Lung (tissue), 12 donors: Measurements from ENCODE around the gene PRMT7. TPM values are rescaled to one million over a fixed set of nuclear protein-coding genes. Genes with fewer than 3 reads are reported as not detected.

ENCODE experiments used
- ATAC-seq: fragments of 200-7000 bp; cut with Tn5 transposase; one replicate; pipeline ENCODE4 v1.9.1; 2020; ENCODE audit warnings: moderate number of reproducible peaks; ENCODE audit not compliant: insufficient read depth, low FRiP score
- DNase-seq, 3 donors: peaks; one replicate each; pipeline ENCODE4 v3.0.0-alpha.2; 2013 to 2017
- H3K27ac ChIP-seq, 2 donors: one replicate each; pipeline ENCODE4 v1.5.1; 2013; ENCODE audit warnings: mild to moderate bottlenecking in 2 of 2, moderate library complexity in 2 of 2, control low read depth in 1 of 2, inconsistent platforms in 1 of 2, low read depth in 1 of 2, low read length in 1 of 2
- H3K27me3 ChIP-seq, 3 donors: one replicate each; pipeline ENCODE4 v1.5.1; 2013; ENCODE audit warnings: low read length in 2 of 3; ENCODE audit not compliant: control insufficient read depth in 3 of 3, insufficient read depth in 3 of 3
- H3K36me3 ChIP-seq, 4 donors: one replicate each; pipeline ENCODE4 v1.5.1; 2013; ENCODE audit warnings: low read length in 4 of 4, mild to moderate bottlenecking in 1 of 4, moderate library complexity in 1 of 4; ENCODE audit not compliant: control insufficient read depth in 4 of 4, insufficient read depth in 4 of 4
- H3K4me1 ChIP-seq, 5 donors: one replicate each; pipeline ENCODE4 v1.5.1; 2013; ENCODE audit warnings: low read length in 5 of 5, mild to moderate bottlenecking in 2 of 5, moderate library complexity in 1 of 5; ENCODE audit not compliant: control insufficient read depth in 5 of 5, insufficient read depth in 5 of 5
- H3K4me3 ChIP-seq: one replicate; pipeline ENCODE4 v1.5.1; 2013; ENCODE audit warnings: mild to moderate bottlenecking, control low read depth, moderate library complexity
- H3K9ac ChIP-seq, 2 donors: one replicate each; pipeline ENCODE4 v1.5.1; 2013; ENCODE audit warnings: low read length in 2 of 2, control low read depth in 1 of 2; ENCODE audit not compliant: insufficient read depth in 1 of 2
- H3K9me3 ChIP-seq, 4 donors: one replicate each; pipeline ENCODE4 v1.5.1; 2013; ENCODE audit warnings: low read length in 3 of 4, mild to moderate bottlenecking in 1 of 4, moderate library complexity in 1 of 4; ENCODE audit not compliant: control insufficient read depth in 4 of 4, insufficient read depth in 3 of 4
- CTCF ChIP-seq: IDR thresholded peaks from 2 replicates; pipeline ENCODE4 v1.5.1; 2012; ENCODE audit warnings: mild to moderate bottlenecking; ENCODE audit errors: control extremely low read depth, extremely low read depth
- WGBS, 2 donors: extraction: QIAGEN DNeasy Blood & Tissue Kit; methylation state at CpG; one replicate each; pipeline ENCODE4 v1.1.7; 2013; 5-methylcytosine and 5-hydroxymethylcytosine counted together
- polyA plus RNA-seq, 2 donors: library from polyadenylated mRNA; stranded (reverse); fragments of 200-250 nt; gene quantifications; one replicate each; pipeline ENCODE4 v1.2.1, GENCODE V29; 2013
- total RNA-seq, 2 donors: library from RNA; depleted of rRNA in 1 of 2; stranded (reverse); fragments of >200 nt in 1 of 2; gene quantifications; one replicate each; pipeline ENCODE4 v1.2.1, GENCODE V29; 2014 to 2021
- donor health status: control.
- donor health status: control.
- donor health status: Bipolar disorder and iron deficiency.
- donor health status: healthy.
- donor health status: DM: yes; HTN: yes; CAD: no.

Gene PRMT7
- total and polyA plus RNA-seq, 4 donors: 20.3 to 55.5 (median 38.4) TPM

DNA sequence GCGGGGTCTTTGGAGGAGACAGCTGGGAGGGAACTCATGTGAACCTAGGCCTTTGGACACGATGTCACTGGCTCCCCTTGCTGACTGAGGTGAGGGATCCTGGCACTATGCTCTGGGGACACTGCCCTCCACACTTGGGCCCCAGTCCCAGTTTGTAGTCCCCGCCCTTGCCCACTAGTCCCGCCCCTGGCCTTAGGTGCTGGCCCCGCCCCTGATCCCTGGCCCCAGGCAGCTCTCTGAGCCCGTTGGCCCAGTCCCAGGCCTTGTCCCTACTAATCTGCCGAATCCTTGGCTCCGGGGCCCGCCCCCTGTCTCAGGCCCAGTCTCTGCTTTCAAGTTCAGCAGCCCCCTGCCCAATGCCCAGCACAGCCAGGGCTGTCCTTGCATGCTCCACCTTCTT lies 76.5 kb downstream of the PRMT7 start:
- no peak for TF ChIP-seq CTCF
- DNase-seq: no peak

GRCh38 chr16:68388124-68388523 lies 77.3 kb downstream of the PRMT7 start:
- H3K4me1 ChIP-seq: no peaks in the 10 kb centered on the region
- 86 to 92% methylated on average over 3 of the region's 3 CpGs for WGBS, 2 donors
- DNase-seq: no peak
- no peak overlapping the region for H3K9ac ChIP-seq
- H3K27ac ChIP-seq: no peak overlapping the region
- no peak for TF ChIP-seq CTCF
- H3K4me3 ChIP-seq: no peak overlapping the region
- no peaks in the 10 kb centered on the region for H3K27me3 ChIP-seq
- no peak for ATAC-seq
- no peaks in the 10 kb centered on the region for H3K9me3 ChIP-seq
- no peaks in the 10 kb centered on the region for H3K36me3 ChIP-seq

More for the DNA sequence above, 76.5 kb downstream of the PRMT7 start:
- ATAC-seq: no peak
- Histone ChIP-seq H3K9ac (no peak overlapping the region), H3K27me3 (no peaks in the 10 kb centered on the region), H3K4me1 (no peaks in the 10 kb centered on the region), H3K27ac (no peak overlapping the region), H3K9me3 (no peaks in the 10 kb centered on the region), H3K4me3 (no peak overlapping the region), H3K36me3 (no peaks in the 10 kb centered on the region)
- WGBS, 2 donors: 83 to 87% methylated on average over 8 to 9 of the region's 9 CpGs

DNA sequence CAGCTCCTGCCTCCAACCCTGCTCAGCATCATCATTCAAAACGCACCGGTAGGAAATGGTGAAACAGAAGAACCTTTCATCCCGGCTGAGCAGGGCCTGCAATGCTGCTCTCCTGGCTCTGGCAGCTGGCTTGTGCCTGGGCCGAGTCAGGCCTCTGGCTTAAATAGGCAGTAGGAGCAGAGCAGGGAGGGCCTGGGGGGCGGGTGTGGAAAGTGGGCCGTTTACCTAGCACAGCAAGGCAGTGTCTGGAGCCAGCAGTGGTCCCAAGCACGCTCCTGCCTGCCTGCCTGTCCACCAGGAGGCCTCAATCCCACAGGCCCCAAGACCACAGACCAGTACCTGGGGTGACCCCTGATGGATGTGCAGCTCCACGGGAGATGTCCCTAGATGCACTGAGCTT lies 78.2 kb downstream of the PRMT7 start:
- no peaks in the 10 kb centered on the region for H3K36me3 ChIP-seq
- no peak for ATAC-seq
- no peaks in the 10 kb centered on the region for H3K4me1 ChIP-seq
- H3K9ac ChIP-seq: no peak overlapping the region
- H3K27me3 ChIP-seq: no peaks in the 10 kb centered on the region
- no peaks in the 10 kb centered on the region for H3K9me3 ChIP-seq
- DNase-seq: no peak
- no peak overlapping the region for H3K27ac ChIP-seq
- no peak for TF ChIP-seq CTCF
- H3K4me3 ChIP-seq: no peak overlapping the region
- 77 to 87% methylated on average over 8 of the region's 8 CpGs for WGBS, 2 donors

DNA sequence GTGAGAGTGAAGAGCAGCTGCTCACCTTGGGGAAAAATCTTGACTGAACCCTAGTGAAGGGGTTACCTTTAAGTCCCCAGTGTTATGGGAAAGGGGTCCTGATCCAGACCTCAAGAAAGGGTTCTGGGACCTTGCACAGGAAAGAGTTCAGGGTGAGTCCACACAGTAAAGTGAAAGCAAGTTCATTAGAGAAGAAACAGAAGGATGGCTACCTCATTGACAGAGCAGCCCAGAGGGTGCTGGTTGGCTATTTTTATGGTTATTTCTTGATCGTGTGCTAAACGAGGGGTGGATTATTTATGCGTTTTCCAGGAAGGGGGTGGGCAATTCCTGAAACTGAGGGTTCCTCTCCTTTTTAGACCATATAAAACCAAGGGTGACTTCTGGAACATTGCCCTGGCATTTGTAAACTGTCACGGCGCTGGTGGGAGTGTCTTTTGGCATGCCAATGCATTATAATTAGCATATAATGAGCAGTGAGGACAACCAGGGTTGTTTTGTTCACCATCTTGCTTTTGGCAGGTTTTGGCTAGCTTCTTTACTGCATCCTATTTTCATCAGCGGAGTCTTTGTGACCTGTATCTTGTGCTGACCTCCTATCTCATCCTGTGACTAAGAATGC lies 79.0 kb downstream of the PRMT7 start:
- Histone ChIP-seq H3K27ac (no peak overlapping the region), H3K36me3 (no peaks in the 10 kb centered on the region), H3K9ac (no peak overlapping the region), H3K4me1 (no peaks in the 10 kb centered on the region), H3K9me3 (no peaks in the 10 kb centered on the region), H3K27me3 (no peaks in the 10 kb centered on the region), H3K4me3 (no peak overlapping the region)
- ATAC-seq (no peak), DNase-seq (no peak)
- TF ChIP-seq CTCF: no peak
- 74 to 76% methylated on average over 6 of the region's 6 CpGs for WGBS, 2 donors
